HepG2 (cell line): ENCODE measurements around the gene MMP10. TPM values are rescaled to one million over a fixed set of nuclear protein-coding genes. Genes with fewer than 3 reads are reported as not detected.

ENCODE experiments used
- ATAC-seq: fragments of 200-7000 bp; cut with Tn5 transposase; 3 replicates; pipeline ENCODE4 v1.9.1; 2020; ENCODE audit warnings: mild to moderate bottlenecking, moderate library complexity
- BruUV-seq: library from RNA; stranded (reverse); fragments of 400-500 nt; replicated peaks from 2 replicates; lab custom pipeline; 2021; lab: Mats Ljungman, UMichigan
- CTCF ChIA-PET: fragments of 300-600 bp; formaldehyde crosslinking; extraction: SDS; loops from one replicate; lab custom pipeline; 2021; ENCODE audit warnings: low total read pairs, inconsistent platforms, low intra/inter-chr PET ratio; lab: Yijun Ruan, JAX
- POLR2A ChIA-PET: fragments of 350-600 bp; sonication (Branson Sonifier 250); formaldehyde crosslinking; loops from one replicate; lab custom pipeline; 2020; ENCODE audit warnings: antibody characterized with exemption, inconsistent platforms; lab: Yijun Ruan, JAX
- DNase-seq: peaks from one replicate; pipeline ENCODE4 v3.0.0-alpha.2; 2015; ENCODE audit warnings: low spot score
- FAIRE-seq: peaks from 3 replicates; lab custom pipeline; 2011; peaks lifted over from hg19 to GRCh38; lab: Jason Lieb, UNC
- H2AFZ ChIP-seq: one replicate; pipeline ENCODE4 v1.6.1; 2011; ENCODE audit warnings: low read length, inconsistent platforms
- H3K27ac ChIP-seq: fragments of 300-600 bp; 3 replicates; pipeline ENCODE4 v1.8.0; 2011; ENCODE audit warnings: mixed run types, mild to moderate bottlenecking, mixed read lengths, low read length, inconsistent platforms; ENCODE audit not compliant: insufficient read depth; ENCODE audit errors: extremely low read length
- H3K27me3 ChIP-seq, 2 experiments: fragments of 200-600 bp in 1 of 2; 2 replicates in 1 of 2; 3 replicates in 1 of 2; pipeline versions ENCODE4 v1.6.0 to v1.8.0; 2011; ENCODE audit warnings: low read length in 2 of 2, mild to moderate bottlenecking in 2 of 2, moderate library complexity in 2 of 2, inconsistent platforms in 1 of 2; ENCODE audit not compliant: insufficient read depth in 2 of 2, control insufficient read depth in 1 of 2
- H3K36me3 ChIP-seq, 2 experiments: fragments of 200-600 bp in 1 of 2; replicated peaks in 1 of 2; 2 replicates in 1 of 2; 3 replicates in 1 of 2; pipeline versions ENCODE4 v1.5.1 to v1.8.0; 2011; ENCODE audit warnings: low read length in 2 of 2, inconsistent platforms in 1 of 2; ENCODE audit not compliant: insufficient read depth in 2 of 2, control insufficient read depth in 1 of 2
- H3K4me1 ChIP-seq: 2 replicates; pipeline ENCODE4 v1.5.1; 2012; ENCODE audit warnings: low read length, inconsistent platforms; ENCODE audit not compliant: insufficient read depth
- H3K4me2 ChIP-seq: 2 replicates; pipeline ENCODE4 v1.6.0; 2011; ENCODE audit warnings: low read depth, low read length, inconsistent platforms
- H3K4me3 ChIP-seq, 3 experiments: fragments of 200-600 bp in 1 of 3; sonication (generic), shearing (Covaris generic) in 1 of 3; replicated peaks in 1 of 3; 2 replicates each; pipeline ENCODE4 v1.5.1; 2011 to 2016; ENCODE audit warnings: low read length in 3 of 3, inconsistent platforms in 2 of 3, low read depth in 2 of 3, mild to moderate bottlenecking in 2 of 3, control low read depth in 1 of 3, mixed read lengths in 1 of 3; ENCODE audit not compliant: insufficient read depth in 1 of 3
- H3K79me2 ChIP-seq: one replicate; pipeline ENCODE4 v1.6.1; 2011; ENCODE audit warnings: low read length, inconsistent platforms; ENCODE audit not compliant: insufficient read depth
- H3K9ac ChIP-seq: 2 replicates; pipeline ENCODE4 v1.6.0; 2011; ENCODE audit warnings: mild to moderate bottlenecking, low read depth, low read length, inconsistent platforms; ENCODE audit not compliant: insufficient read depth
- H3K9me3 ChIP-seq: 2 replicates; pipeline ENCODE4 v1.5.1; 2012; ENCODE audit warnings: mild to moderate bottlenecking, low read length
- H4K20me1 ChIP-seq: 2 replicates; pipeline ENCODE4 v1.6.0; 2011; ENCODE audit warnings: inconsistent platforms, mild to moderate bottlenecking, low read length, moderate library complexity; ENCODE audit not compliant: insufficient read depth
- CTCF ChIP-seq: sonication (generic); formaldehyde crosslinking; IDR thresholded peaks from 2 replicates; pipeline ENCODE4 v1.5.0; 2020; ENCODE audit warnings: mild to moderate bottlenecking, missing genetic modification reagents, moderate library complexity
- E2F2 ChIP-seq: sonication (generic); formaldehyde crosslinking; IDR thresholded peaks from 2 replicates; pipeline ENCODE4 v1.4.0; 2020; ENCODE audit warnings: missing genetic modification reagents, borderline replicate concordance
- HNF1B ChIP-seq: sonication (generic); formaldehyde crosslinking; IDR thresholded peaks from 2 replicates; pipeline ENCODE4 v1.5.1; 2020; ENCODE audit warnings: mild to moderate bottlenecking, moderate library complexity, missing genetic modification reagents
- PRPF4 ChIP-seq: fragments of 200-400 bp; formaldehyde crosslinking; IDR thresholded peaks from 2 replicates; pipeline ENCODE4 v1.6.1; 2016; ENCODE audit warnings: low read length, low read depth; ENCODE audit not compliant: poor library complexity, severe bottlenecking
- RFX3 ChIP-seq: IDR thresholded peaks from 2 replicates; pipeline ENCODE4 v1.6.1; 2016; ENCODE audit warnings: missing biosample characterization, missing genetic modification reagents
- STAG1 ChIP-seq: sonication (generic); formaldehyde crosslinking; IDR thresholded peaks from 2 replicates; pipeline ENCODE4 v1.4.0; 2020; ENCODE audit warnings: missing genetic modification reagents
- TFAP4 ChIP-seq: sonication (generic); IDR thresholded peaks from 2 replicates; pipeline ENCODE4 v1.6.1; 2016; ENCODE audit warnings: low read depth, borderline replicate concordance
- XRCC5 ChIP-seq: fragments of 200-400 bp; formaldehyde crosslinking; optimal IDR thresholded peaks from 2 replicates; pipeline ENCODE3; 2017; ENCODE audit warnings: mild to moderate bottlenecking, low read length
- ZFP91 ChIP-seq: sonication (generic); formaldehyde crosslinking; IDR thresholded peaks from 2 replicates; pipeline ENCODE4 v1.9.0; 2022; ENCODE audit warnings: missing genetic modification reagents, mild to moderate bottlenecking, borderline replicate concordance
- ZNF280B ChIP-seq: sonication (generic); formaldehyde crosslinking; IDR thresholded peaks from 2 replicates; pipeline ENCODE4 v1.5.0; 2020; ENCODE audit warnings: missing genetic modification reagents, mild to moderate bottlenecking, borderline replicate concordance
- WGBS: methylation state at CpG from one replicate; pipeline ENCODE4 v1.1.6; 2017; ENCODE audit warnings: low lambda C conversion rate; 5-methylcytosine and 5-hydroxymethylcytosine counted together
- in situ Hi-C: cut with HindIII; loops from 2 replicates; pipeline ENCODE4 v1.10.0; 2017; ENCODE audit warnings: low pct_unique_long_range_greater_than_20kb; ENCODE audit not compliant: extremely low pct_ligation_motif_present
- intact Hi-C: fragments of 100-400 bp; cut with micrococcal nuclease; formaldehyde crosslinking; loops from one replicate; pipeline ENCODE4 v1.10.0; 2022; ENCODE audit not compliant: unreplicated experiment
- polyA plus RNA-seq, 8 experiments: library from polyadenylated mRNA; depleted of rRNA in 3 of 8; stranded (reverse) in 7 of 8; unstranded in 1 of 8; fragments of >200 nt; fragmentation: Illumina TruSeq in 4 of 8; extraction: Trizol in 4 of 8; gene quantifications; 2 replicates each; pipeline versions ENCODE4 v1.2.1 to v1.2.3, GENCODE V29; 2011 to 2016; ENCODE audit warnings: low read depth in 4 of 8, missing spikeins in 1 of 8, mixed read lengths in 1 of 8; ENCODE audit not compliant: insufficient read depth in 1 of 8
- total RNA-seq, 5 experiments: library from RNA; depleted of rRNA; stranded (reverse); fragments of >200 nt; fragmentation: Illumina TruSeq; extraction: Trizol; gene quantifications; 2 replicates each; pipeline ENCODE4 v1.2.3, GENCODE V29; 2016; ENCODE audit warnings: low read depth in 1 of 5

The MMP10 gene
- total and polyA plus RNA-seq, 2 of the 13 experiments (the other 11 are each of a cell fraction or from before 2014, with no cell fraction given), result 0.03 TPM; not detected in 1

- BruUV-seq, result no TSS peak
- DNase-seq (peak; percentile 37), FAIRE-seq (peak; percentile 15)
- Histone ChIP-seq H3K79me2 (no peaks in the 10 kb centered on the region), H3K4me1 (no peaks in the 10 kb centered on the region), H3K27ac (no peak overlapping the region), H3K4me3 (peak overlapping the region in 1 of 3 experiments; percentile 37; a peak in 1 of 6 replicates), H3K4me2 (peak overlapping the region; percentile 31; the same call in 1 of the 2 replicates)
- intact Hi-C loops, result loop anchor here (10.0 kb wide), 1 partner anchor 247 kb away; no protein-coding TSS in a partner anchor
- in situ Hi-C loops, result loop anchor here (10.0 kb wide), 1 partner anchor 127 kb away; no protein-coding TSS in a partner anchor
- peak; percentile 65 for TF ChIP-seq STAG1 (CRISPR knock-in tag)
- TF ChIP-seq TFAP4, result peak; percentile 58; the same call in 1 of the 2 replicates
- TF ChIP-seq ZFP91 (CRISPR knock-in tag), result 0 out of 2 replicates have a peak, but pooled peaks have one; percentile 24
- TF ChIP-seq PRPF4, result no peak
- peak; percentile 65 for TF ChIP-seq CTCF
- TF ChIP-seq HNF1B (CRISPR knock-in tag), result no peak
- TF ChIP-seq E2F2 (CRISPR knock-in tag), result no peak
- 0 out of 2 replicates have a peak, but pooled peaks have one; percentile 18 for TF ChIP-seq ZNF280B (CRISPR knock-in tag)
- TF ChIP-seq XRCC5, result peak; percentile 79
- TF ChIP-seq RFX3 (CRISPR knock-in tag), result no peak
- TF ChIP-seq, all 625 proteins: peak for 6
- peaks cover 0 to 4% of the 10 kb centered on the region in 2 experiments; a peak in 2 of 5 replicates for H3K27me3 ChIP-seq
- H3K9ac ChIP-seq, result no peak overlapping the region
- ATAC-seq, result peak; percentile 100
- H3K9me3 ChIP-seq, result no peaks in the 10 kb centered on the region
- ChIA-PET POLR2A (no interaction called here), CTCF (no interaction called here)
- 19% methylated on average over 13 of the region's 19 CpGs for WGBS
- H2AFZ ChIP-seq, result no peak overlapping the region
- no peaks in the 10 kb centered on the region for H4K20me1 ChIP-seq
- no peaks in the 10 kb centered on the region for H3K36me3 ChIP-seq
These were observed 27.5 kb upstream of the MMP10 start for GRCh38 chr11:102807921-102808320.
